Smooth muscle cell (in vitro differentiated cells): Measurements from ENCODE around the gene LTBP1. TPM values are rescaled to one million over a fixed set of nuclear protein-coding genes. Genes with fewer than 3 reads are reported as not detected.
A peak's percentile ranks its signal among the peaks of the same experiment; 100 is the strongest.

Experiments
- DNase-seq: peaks from one replicate; lab custom pipeline; 2025; ENCODE audit not compliant: unreplicated experiment; lab: John Stamatoyannopoulos, UW
- H2AFZ ChIP-seq: fragments of 200-600 bp; sonication (generic); 2 replicates; pipeline ENCODE4 v1.6.0; 2016; ENCODE audit warnings: antibody characterized with exemption, low read depth, mild to moderate bottlenecking
- H3F3A ChIP-seq: fragments of 200-600 bp; sonication (generic); 2 replicates; pipeline ENCODE4 v1.6.0; 2017; ENCODE audit warnings: antibody characterized with exemption, low read depth
- H3K27ac ChIP-seq: fragments of 200-600 bp; sonication (generic); 2 replicates; pipeline ENCODE4 v1.5.1; 2016; ENCODE audit warnings: low read depth, mild to moderate bottlenecking
- H3K27me3 ChIP-seq: fragments of 200-600 bp; sonication (generic); 2 replicates; pipeline ENCODE4 v1.6.1; 2016; ENCODE audit warnings: low read depth, mild to moderate bottlenecking
- H3K36me3 ChIP-seq: fragments of 200-600 bp; sonication (generic); 2 replicates; pipeline ENCODE4 v1.5.1; 2016; ENCODE audit warnings: low read depth
- H3K4me1 ChIP-seq: fragments of 200-600 bp; sonication (generic); 2 replicates; pipeline ENCODE4 v1.5.1; 2016; ENCODE audit warnings: low read depth
- H3K4me2 ChIP-seq: fragments of 200-600 bp; sonication (generic); 2 replicates; pipeline ENCODE4 v1.6.0; 2016; ENCODE audit warnings: mild to moderate bottlenecking
- H3K4me3 ChIP-seq: fragments of 200-600 bp; sonication (generic); 2 replicates; pipeline ENCODE4 v1.5.1; 2016; ENCODE audit warnings: mild to moderate bottlenecking
- H3K79me2 ChIP-seq: fragments of 200-600 bp; sonication (generic); 2 replicates; pipeline ENCODE4 v1.6.0; 2016; ENCODE audit warnings: low read depth, mild to moderate bottlenecking
- H3K9ac ChIP-seq: fragments of 200-600 bp; sonication (generic); 2 replicates; pipeline ENCODE4 v1.6.0; 2016; ENCODE audit warnings: low read depth
- H3K9me3 ChIP-seq: fragments of 200-600 bp; sonication (generic); replicated peaks from 2 replicates; pipeline ENCODE4 v1.5.1; 2016; ENCODE audit warnings: low read depth
- H4K20me1 ChIP-seq: fragments of 200-600 bp; sonication (generic); 2 replicates; pipeline ENCODE4 v1.6.0; 2016; ENCODE audit warnings: low read depth
- CTCF ChIP-seq: fragments of 200-600 bp; sonication (generic); IDR thresholded peaks from 2 replicates; pipeline ENCODE4 v1.5.1; 2017; ENCODE audit warnings: borderline replicate concordance, mild to moderate bottlenecking, antibody characterized with exemption; ENCODE audit not compliant: insufficient read depth, poor library complexity, severe bottlenecking
- WGBS: methylation state at CpG from one replicate; pipeline ENCODE4 v1.1.7; 2016; ENCODE audit warnings: low lambda C conversion rate; 5-methylcytosine and 5-hydroxymethylcytosine counted together
- polyA plus RNA-seq: library from polyadenylated mRNA; unstranded; fragments of >200 nt; fragmentation: Nextera tagmentation; extraction: Ambion mirVana; gene quantifications from 2 replicates; pipeline ENCODE4 v1.2.1, GENCODE V29; 2016
- total RNA-seq: library from RNA; depleted of rRNA; stranded (reverse); fragments of >200 nt; gene quantifications from 2 replicates; pipeline ENCODE4 v1.2.3, GENCODE V29; 2014

LTBP1 gene
- total and polyA plus RNA-seq, 2 experiments from 2014 or later: 146 to 250 TPM

GRCh38 chr2:33212151-33212550, 265.4 kb downstream of the LTBP1 start:
- TF ChIP-seq CTCF: no peak
- H3K9ac ChIP-seq: peak overlapping the region; percentile 62
- no peaks in the 10 kb centered on the region for H3K36me3 ChIP-seq
- no peak overlapping the region for H2AFZ ChIP-seq
- H3K4me1 ChIP-seq: peaks cover 24% of the 10 kb centered on the region
- WGBS: 24% methylated on average over 3 of the region's 3 CpGs
- no peaks in the 10 kb centered on the region for H4K20me1 ChIP-seq
- H3F3A ChIP-seq: peaks cover 34% of the 10 kb centered on the region
- no peak overlapping the region for H3K4me3 ChIP-seq
- no peaks in the 10 kb centered on the region for H3K27me3 ChIP-seq
- H3K79me2 ChIP-seq: no peaks in the 10 kb centered on the region
- peak overlapping the region; percentile 96 for H3K27ac ChIP-seq
- no peak for DNase-seq
- H3K4me2 ChIP-seq: peak overlapping the region; percentile 77
- no peaks in the 10 kb centered on the region for H3K9me3 ChIP-seq

GRCh38 chr2:33213244-33213643, 266.5 kb downstream of the LTBP1 start:
- WGBS: 32% methylated on average over 3 of the region's 3 CpGs
- Histone ChIP-seq H3K27me3 (no peaks in the 10 kb centered on the region), H2AFZ (no peak overlapping the region), H3F3A (peaks cover 27% of the 10 kb centered on the region), H3K4me3 (no peak overlapping the region), H3K9me3 (no peaks in the 10 kb centered on the region), H3K36me3 (no peaks in the 10 kb centered on the region), H3K9ac (peak overlapping the region; percentile 62), H3K27ac (peak overlapping the region; percentile 96), H3K79me2 (no peaks in the 10 kb centered on the region), H3K4me2 (peak overlapping the region; percentile 77), H4K20me1 (no peaks in the 10 kb centered on the region), H3K4me1 (peaks cover 24% of the 10 kb centered on the region)
- no peak for DNase-seq
- TF ChIP-seq CTCF: no peak

- H3K36me3 ChIP-seq: no peaks in the 10 kb centered on the region
- no peaks in the 10 kb centered on the region for H3K27me3 ChIP-seq
- peaks cover 23% of the 10 kb centered on the region for H3F3A ChIP-seq
- WGBS: 70% methylated on average over 2 of the region's 2 CpGs
- no peak for TF ChIP-seq CTCF
- no peaks in the 10 kb centered on the region for H4K20me1 ChIP-seq
- H3K9me3 ChIP-seq: no peaks in the 10 kb centered on the region
- H3K27ac ChIP-seq: peak overlapping the region; percentile 96
- peak overlapping the region; percentile 55 for H3K9ac ChIP-seq
- no peak for DNase-seq
- peaks cover 24% of the 10 kb centered on the region for H3K4me1 ChIP-seq
- H3K4me3 ChIP-seq: no peak overlapping the region
- H3K79me2 ChIP-seq: no peaks in the 10 kb centered on the region
- H3K4me2 ChIP-seq: peak overlapping the region; percentile 77
- no peak overlapping the region for H2AFZ ChIP-seq
Measured at GRCh38 chr2:33213648-33214047, 266.9 kb downstream of the LTBP1 start.

GRCh38 chr2:33214436-33214835, 267.7 kb downstream of the LTBP1 start:
- Histone ChIP-seq H3K36me3 (no peaks in the 10 kb centered on the region), H3K27me3 (no peaks in the 10 kb centered on the region), H3K9me3 (no peaks in the 10 kb centered on the region), H4K20me1 (no peaks in the 10 kb centered on the region), H3K4me2 (peak overlapping the region; percentile 77), H3K79me2 (no peaks in the 10 kb centered on the region), H2AFZ (no peak overlapping the region), H3K9ac (peak overlapping the region; percentile 55), H3K27ac (peak overlapping the region; percentile 96), H3K4me1 (peaks cover 24% of the 10 kb centered on the region), H3F3A (peaks cover 22% of the 10 kb centered on the region), H3K4me3 (no peak overlapping the region)
- no peak for DNase-seq
- 50% methylated on average over 11 of the region's 11 CpGs for WGBS
- no peak for TF ChIP-seq CTCF
